Hepatocyte (in vitro differentiated cells): Measurements from ENCODE around the gene COL4A2.

Experiments used
- CTCF ChIP-seq: fragments of 200-600 bp; sonication (generic); IDR thresholded peaks from 2 replicates; pipeline ENCODE4 v1.5.1; 2016; ENCODE audit warnings: antibody characterized with exemption, mild to moderate bottlenecking; ENCODE audit not compliant: poor library complexity
- EZH2phosphoT487 ChIP-seq: fragments of 200-600 bp; sonication (generic); IDR thresholded peaks from one replicate; pipeline ENCODE4 v1.6.1; 2018; ENCODE audit warnings: antibody characterized with exemption, mild to moderate bottlenecking, low read depth, moderate library complexity; ENCODE audit not compliant: unreplicated experiment, severe bottlenecking

GRCh38 chr13:110399801-110400200, 92.7 kb downstream of the COL4A2 start:
- TF ChIP-seq CTCF: no peak
- no peak for TF ChIP-seq EZH2phosphoT487
